ENCODE measurements around the gene FAM8A1. TPM values are rescaled to one million over a fixed set of nuclear protein-coding genes. Genes with fewer than 3 reads are reported as not detected.

FAM8A1 gene
- total RNA-seq, 4 donors from 2014 or later: 35.6 to 47.6 (median 36.2) TPM

- DNase-seq (ENCODE audit: low spot score in 2 of 2): no peak
- Histone ChIP-seq H3K4me3 (no peak overlapping the region), H3K27me3 (no peaks in the 10 kb centered on the region), H3K4me1 (peaks cover 0 to 28% (median 4%) of the 10 kb centered on the region in 4 donors), H3K9me3 (no peaks in the 10 kb centered on the region), H3K36me3 (peaks cover 0 to 47% (median 3%) of the 10 kb centered on the region in 3 donors), H3K27ac (no peak overlapping the region)
- no peak for TF ChIP-seq CTCF (IDR thresholded peaks at IDR 0.05)
- no peak for TF ChIP-seq POLR2A (IDR thresholded peaks at IDR 0.05)
- WGBS, 2 donors: 32 to 33% methylated on average over 1 of the region's 1 CpG
These were observed 2.8 kb downstream of the FAM8A1 start for GRCh38 chr6:17602888-17603287.

- WGBS, 2 donors: 79 to 96% methylated on average over 4 of the region's 4 CpGs
- H3K27me3 ChIP-seq: no peaks in the 10 kb centered on the region
- H3K27ac ChIP-seq: no peak overlapping the region
- TF ChIP-seq CTCF (IDR thresholded peaks at IDR 0.05): no peak
- no peak for TF ChIP-seq POLR2A (IDR thresholded peaks at IDR 0.05)
- no peak for TF ChIP-seq EP300 (IDR thresholded peaks at IDR 0.05)
- H3K36me3 ChIP-seq: peaks cover 0 to 59% (median 3%) of the 10 kb centered on the region in 3 donors
- no peak for DNase-seq (ENCODE audit: low spot score in 2 of 2)
- H3K4me1 ChIP-seq: peaks cover 0 to 19% (median 4%) of the 10 kb centered on the region in 4 donors
- H3K4me3 ChIP-seq: no peak overlapping the region
- H3K9me3 ChIP-seq: no peaks in the 10 kb centered on the region
These were observed 6.5 kb downstream of the FAM8A1 start for GRCh38 chr6:17606606-17607005.

- no peak overlapping the region for H3K27ac ChIP-seq
- no peak for TF ChIP-seq POLR2A (IDR thresholded peaks at IDR 0.05)
- no peak for TF ChIP-seq CTCF (IDR thresholded peaks at IDR 0.05)
- no peak for TF ChIP-seq EP300 (IDR thresholded peaks at IDR 0.05)
- 71 to 82% methylated on average over 3 of the region's 3 CpGs for WGBS, 2 donors
- H3K4me1 ChIP-seq: no peaks in the 10 kb centered on the region
- no peaks in the 10 kb centered on the region for H3K27me3 ChIP-seq
- no peaks in the 10 kb centered on the region for H3K9me3 ChIP-seq
- H3K4me3 ChIP-seq: no peak overlapping the region
- DNase-seq (ENCODE audit: low spot score in 2 of 2): no peak
- peaks cover 0 to 51% (median 3%) of the 10 kb centered on the region in 3 donors for H3K36me3 ChIP-seq
These were observed 10.7 kb downstream of the FAM8A1 start for GRCh38 chr6:17610835-17611234.

GRCh38 chr6:17612048-17612447, 11.9 kb downstream of the FAM8A1 start:
- no peak overlapping the region for H3K27ac ChIP-seq
- 80 to 89% methylated on average over 4 of the region's 4 CpGs for WGBS, 2 donors
- no peaks in the 10 kb centered on the region for H3K27me3 ChIP-seq
- H3K4me1 ChIP-seq: no peaks in the 10 kb centered on the region
- TF ChIP-seq EP300 (IDR thresholded peaks at IDR 0.05) (no peak), CTCF (IDR thresholded peaks at IDR 0.05) (no peak), POLR2A (IDR thresholded peaks at IDR 0.05) (no peak)
- no peaks in the 10 kb centered on the region for H3K9me3 ChIP-seq
- H3K4me3 ChIP-seq: no peak overlapping the region
- H3K36me3 ChIP-seq: peaks cover 0 to 48% (median 3%) of the 10 kb centered on the region in 3 donors
- DNase-seq (ENCODE audit: low spot score in 2 of 2): no peak

- 63 to 66% methylated on average over 4 of the region's 4 CpGs for WGBS, 2 donors
- H3K4me3 ChIP-seq: no peak overlapping the region
- no peaks in the 10 kb centered on the region for H3K27me3 ChIP-seq
- TF ChIP-seq CTCF (IDR thresholded peaks at IDR 0.05): no peak
- no peak for TF ChIP-seq POLR2A (IDR thresholded peaks at IDR 0.05)
- no peak for TF ChIP-seq EP300 (IDR thresholded peaks at IDR 0.05)
- H3K36me3 ChIP-seq: peaks cover 0 to 43% (median 0%) of the 10 kb centered on the region in 3 donors
- no peak for DNase-seq (ENCODE audit: low spot score in 2 of 2)
- no peak overlapping the region for H3K27ac ChIP-seq
- H3K4me1 ChIP-seq: no peaks in the 10 kb centered on the region
- no peaks in the 10 kb centered on the region for H3K9me3 ChIP-seq
These were observed 15.7 kb downstream of the FAM8A1 start for GRCh38 chr6:17615794-17616193.
